Hypothalamus (tissue), 51 donors: ENCODE measurements around the gene PHC2.

Source experiments
- DNase-seq, 51 donors: peaks; one replicate each; lab custom pipeline; 2025; lab: John Stamatoyannopoulos, UW

Gene PHC2

DNA sequence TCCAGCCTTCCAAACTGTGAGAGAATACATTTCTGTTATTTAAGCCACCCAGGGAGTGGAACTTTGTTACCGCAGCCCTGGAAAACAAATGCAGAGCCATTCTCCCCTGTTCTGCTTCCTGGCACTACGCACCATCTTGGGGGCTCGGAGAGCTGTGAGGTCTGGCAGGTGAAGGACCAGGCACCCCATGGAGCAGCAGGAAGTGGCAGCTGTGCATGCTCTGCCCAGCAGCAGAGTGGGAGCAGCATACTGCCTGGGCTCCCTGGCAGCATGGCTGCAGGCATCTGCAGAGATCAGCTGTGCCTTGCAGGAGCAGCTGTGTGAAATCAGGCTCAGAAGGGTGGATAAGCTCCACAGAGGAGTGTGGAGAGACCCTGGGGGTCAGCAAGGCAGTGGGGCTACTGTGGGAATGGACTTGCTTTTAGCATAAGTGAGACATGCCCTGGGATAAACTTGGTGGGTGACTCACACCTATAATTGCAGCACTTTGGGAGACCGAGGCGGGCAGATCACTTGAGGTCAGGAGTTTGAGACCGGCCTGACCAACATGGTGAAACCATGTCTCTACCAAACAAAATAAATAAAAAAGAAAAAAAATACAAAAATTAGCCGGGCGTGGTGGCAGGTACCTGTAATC, 23.9 kb upstream of the PHC2 start:
- DNase-seq = no peak

GRCh38 chr1:33446590-33446989, 15.7 kb upstream of the PHC2 start:
- no peak for DNase-seq

GRCh38 chr1:33445108-33445507, 14.2 kb upstream of the PHC2 start:
- no peak for DNase-seq

GRCh38 chr1:33443705-33444180, 12.8 kb upstream of the PHC2 start:
- no peak for DNase-seq

- DNase-seq = no peak
Measured at GRCh38 chr1:33443080-33443704, 12.3 kb upstream of the PHC2 start.

- no peak for DNase-seq
Measured at GRCh38 chr1:33442141-33442540, 11.2 kb upstream of the PHC2 start.

- no peak for DNase-seq
Measured at GRCh38 chr1:33441088-33441745, 10.3 kb upstream of the PHC2 start.

DNA sequence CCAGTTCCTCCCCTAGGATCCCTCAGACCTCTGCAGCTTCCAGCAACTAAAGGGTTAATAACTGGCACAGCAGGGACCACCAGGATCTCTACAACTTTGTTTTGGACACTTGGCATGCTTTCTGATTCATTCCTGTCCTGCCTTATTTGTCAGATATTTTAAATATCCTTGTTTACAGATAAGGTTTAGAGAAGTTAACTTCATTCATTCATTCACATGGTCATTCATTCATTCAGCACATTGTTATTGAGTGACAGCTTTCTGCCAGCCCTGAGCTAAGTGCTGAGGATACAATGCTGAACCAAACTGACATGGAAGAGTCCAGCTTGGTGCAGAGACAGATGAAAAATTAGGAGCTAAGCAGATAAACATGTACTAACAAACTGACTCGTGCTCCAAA, 8.8 kb upstream of the PHC2 start:
- no peak for DNase-seq

- no peak for DNase-seq
Measured at GRCh38 chr1:33438364-33439160, 7.7 kb upstream of the PHC2 start.

- DNase-seq = no peak
Measured at GRCh38 chr1:33436557-33437285, 5.8 kb upstream of the PHC2 start.

GRCh38 chr1:33435096-33435820, 4.4 kb upstream of the PHC2 start:
- peak in 2 of 51 donors; percentile 7 to 21 for DNase-seq

DNA sequence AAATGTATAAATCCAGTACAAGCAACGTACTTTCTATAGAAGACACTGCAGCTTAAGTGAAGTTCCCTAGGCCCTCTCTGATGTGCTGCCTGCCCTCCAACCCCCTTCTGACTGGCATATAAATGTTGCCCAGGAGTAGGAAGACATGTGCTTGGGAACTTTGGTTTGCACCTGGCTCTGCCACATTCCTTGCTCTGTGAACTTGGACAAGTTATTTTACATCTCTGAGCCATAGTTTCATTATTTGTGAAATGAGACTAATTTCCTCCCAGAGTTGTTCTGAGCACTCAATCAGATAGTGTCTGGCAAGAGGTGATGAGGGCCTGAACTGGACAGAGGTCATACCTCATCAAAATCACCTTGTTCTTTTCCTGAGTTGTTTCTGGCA, 3.5 kb upstream of the PHC2 start:
- no peak for DNase-seq

GRCh38 chr1:33433509-33434362, 2.8 kb upstream of the PHC2 start:
- peak in 7 of 51 donors; percentile 2 to 39 (median 21) for DNase-seq

GRCh38 chr1:33429856-33430691, 821 bp downstream of the PHC2 start:
- DNase-seq = peak in 27 of 51 donors; percentile 15 to 76 (median 49)

DNA sequence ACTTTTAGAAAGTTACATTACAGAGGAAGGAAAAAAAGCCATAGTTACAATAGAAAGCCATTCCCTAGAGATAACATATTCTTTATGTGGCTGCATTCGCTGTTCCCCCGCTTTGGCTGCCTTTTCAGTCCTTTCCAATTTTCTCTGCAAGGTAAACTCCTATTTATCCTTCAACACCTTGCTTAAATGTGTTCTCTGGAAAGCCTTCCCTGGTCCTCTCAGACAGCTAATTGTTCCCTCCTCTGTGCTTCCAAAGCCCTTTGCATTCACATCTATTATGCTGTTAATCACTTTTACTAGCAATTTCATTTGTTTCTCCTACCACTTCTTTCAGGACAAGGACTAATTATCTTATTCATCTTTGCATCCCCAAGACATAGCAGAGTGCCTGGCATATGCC, 1.6 kb downstream of the PHC2 start:
- DNase-seq = no peak

DNA sequence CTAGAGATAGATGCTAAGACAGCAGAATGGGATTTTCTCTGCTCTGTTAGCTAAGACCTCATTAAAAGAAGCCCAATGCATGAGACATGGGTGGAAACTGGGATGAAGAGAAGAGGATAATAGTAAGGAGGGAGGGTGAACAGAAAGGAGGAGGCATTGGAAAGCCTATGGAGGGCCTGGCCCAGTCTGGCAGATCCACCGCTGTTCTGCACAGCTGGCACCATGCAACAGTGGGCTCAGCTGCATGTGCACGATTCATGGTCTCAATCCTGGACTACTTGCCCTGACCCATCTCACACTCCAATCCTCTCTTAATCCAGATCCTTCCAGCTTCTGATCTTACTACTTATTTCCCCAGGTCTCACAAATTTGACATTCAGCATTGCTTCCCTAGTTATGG, 2.2 kb downstream of the PHC2 start:
- no peak for DNase-seq

GRCh38 chr1:33426916-33427315, 4.0 kb downstream of the PHC2 start:
- no peak for DNase-seq

- no peak for DNase-seq
Measured at GRCh38 chr1:33425900-33426299, 5.0 kb downstream of the PHC2 start.
